HG02870 (cell line): Measurements from ENCODE around the gene C4BPB.

ENCODE experiments used
- ATAC-seq: cut with Tn5 transposase; IDR thresholded peaks from one replicate; pipeline ENCODE4 v1.9.1; 2021; ENCODE audit warnings: mild to moderate bottlenecking, moderate library complexity; ENCODE audit not compliant: unreplicated experiment

The C4BPB gene

DNA sequence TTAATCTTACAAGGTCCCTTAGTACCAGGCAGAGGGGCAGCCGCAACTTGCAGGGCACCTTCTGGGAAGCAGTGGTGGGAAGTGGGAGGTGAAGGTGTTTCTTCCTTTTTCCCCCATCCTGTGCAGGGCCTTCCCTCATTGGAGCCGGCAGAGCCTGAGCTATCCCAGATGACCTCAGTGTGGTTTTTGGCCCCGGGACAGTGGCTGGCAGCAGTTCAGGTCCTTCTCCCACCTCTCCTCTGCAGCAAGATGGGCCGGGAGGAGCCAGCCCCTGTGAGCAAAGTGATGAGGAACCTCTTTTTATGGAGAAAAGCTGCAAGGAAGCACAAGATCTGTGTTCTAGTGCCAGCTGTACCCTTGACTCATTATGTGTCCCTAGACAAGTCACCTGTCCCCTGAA lies 28.8 kb upstream of the C4BPB start:
- no peak for ATAC-seq

- ATAC-seq = no peak
Measured at GRCh38 chr1:207060596-207060995, 28.1 kb upstream of the C4BPB start.

- ATAC-seq = no peak
Measured at GRCh38 chr1:207062058-207062457, 26.6 kb upstream of the C4BPB start.

GRCh38 chr1:207063014-207063413 lies 25.6 kb upstream of the C4BPB start:
- no peak for ATAC-seq

GRCh38 chr1:207064561-207064960 lies 24.1 kb upstream of the C4BPB start:
- no peak for ATAC-seq

- no peak for ATAC-seq
Measured at GRCh38 chr1:207067185-207067584, 21.5 kb upstream of the C4BPB start.

GRCh38 chr1:207067665-207068064 lies 21.0 kb upstream of the C4BPB start:
- no peak for ATAC-seq

DNA sequence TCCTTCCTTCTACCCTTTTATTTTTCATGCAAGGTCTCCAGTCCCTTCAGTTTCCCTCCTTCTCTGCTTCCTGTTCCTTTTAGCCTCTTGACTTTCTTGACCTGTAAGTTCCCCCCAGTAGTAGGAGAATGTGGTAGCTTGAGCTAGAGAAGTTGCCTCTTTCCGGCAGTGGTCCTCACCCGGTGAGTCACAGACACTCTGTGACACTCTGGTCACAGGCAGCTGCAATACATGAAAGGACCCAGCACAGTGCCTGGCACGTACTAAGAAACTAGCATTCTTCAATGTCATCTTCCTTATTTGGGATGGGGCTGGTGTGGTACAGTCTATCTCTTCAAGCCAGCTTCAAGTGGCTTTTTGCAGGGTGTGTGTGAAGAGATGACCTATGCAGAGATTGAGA lies 19.6 kb upstream of the C4BPB start:
- no peak for ATAC-seq

DNA sequence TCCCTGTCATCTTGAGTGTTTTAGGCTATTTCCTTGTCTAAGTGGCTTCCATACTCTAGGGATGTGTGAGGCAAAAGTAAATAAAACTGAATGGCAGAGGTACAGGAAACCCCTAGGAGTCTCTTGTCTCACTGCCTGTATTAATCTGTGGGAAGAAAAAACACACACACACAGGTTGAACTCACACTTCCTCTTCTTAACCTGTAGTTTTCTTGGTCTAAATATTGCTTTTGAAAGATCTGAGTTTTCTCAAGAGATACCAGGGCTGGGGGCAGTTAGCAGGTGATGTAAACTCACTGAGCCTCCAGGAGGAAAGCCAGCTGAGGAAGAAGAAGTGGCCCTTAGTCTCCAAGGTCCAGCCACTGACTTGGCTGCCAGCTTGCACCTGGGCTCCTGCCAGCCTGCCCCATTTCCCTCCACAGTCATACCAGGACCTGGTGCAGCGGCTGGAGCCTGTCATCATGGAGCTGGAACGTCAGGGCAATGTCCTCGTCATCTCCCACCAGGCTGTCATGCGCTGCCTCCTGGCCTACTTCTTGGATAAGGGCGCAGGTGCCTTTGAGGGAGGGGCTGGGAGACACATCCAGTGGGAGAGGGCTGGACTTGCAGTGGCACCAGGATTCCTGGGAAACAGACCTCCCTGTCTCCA lies 18.7 kb upstream of the C4BPB start:
- ATAC-seq = no peak

GRCh38 chr1:207070811-207071210 lies 17.8 kb upstream of the C4BPB start:
- ATAC-seq = no peak

DNA sequence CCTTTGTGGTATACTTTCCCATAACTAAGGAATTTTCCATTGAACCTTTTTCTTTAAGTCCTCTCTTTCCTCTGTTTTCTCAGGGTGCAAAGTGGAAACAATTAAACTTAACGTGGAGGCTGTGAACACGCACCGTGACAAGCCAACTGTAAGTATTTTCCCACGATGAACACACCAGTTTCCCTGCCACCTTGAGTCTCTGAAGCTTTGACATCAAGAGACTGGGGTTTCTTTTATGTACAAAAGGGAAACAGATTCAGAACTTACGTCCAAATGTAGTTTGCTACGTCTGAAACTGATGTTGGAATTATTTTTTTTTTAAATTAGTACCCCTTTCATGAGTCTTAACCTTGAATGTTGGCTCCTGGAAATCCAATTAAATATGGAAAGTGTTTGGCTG lies 17.2 kb upstream of the C4BPB start:
- no peak for ATAC-seq

- no peak for ATAC-seq
Measured at GRCh38 chr1:207072233-207072632, 16.4 kb upstream of the C4BPB start.

GRCh38 chr1:207073906-207074820 lies 14.5 kb upstream of the C4BPB start:
- ATAC-seq = no peak

GRCh38 chr1:207076181-207076955 lies 12.3 kb upstream of the C4BPB start:
- ATAC-seq = no peak

GRCh38 chr1:207077012-207077411 lies 11.6 kb upstream of the C4BPB start:
- ATAC-seq = no peak

GRCh38 chr1:207077470-207078377 lies 10.9 kb upstream of the C4BPB start:
- ATAC-seq = no peak

- no peak for ATAC-seq
Measured at GRCh38 chr1:207078578-207079132, 10.0 kb upstream of the C4BPB start.

DNA sequence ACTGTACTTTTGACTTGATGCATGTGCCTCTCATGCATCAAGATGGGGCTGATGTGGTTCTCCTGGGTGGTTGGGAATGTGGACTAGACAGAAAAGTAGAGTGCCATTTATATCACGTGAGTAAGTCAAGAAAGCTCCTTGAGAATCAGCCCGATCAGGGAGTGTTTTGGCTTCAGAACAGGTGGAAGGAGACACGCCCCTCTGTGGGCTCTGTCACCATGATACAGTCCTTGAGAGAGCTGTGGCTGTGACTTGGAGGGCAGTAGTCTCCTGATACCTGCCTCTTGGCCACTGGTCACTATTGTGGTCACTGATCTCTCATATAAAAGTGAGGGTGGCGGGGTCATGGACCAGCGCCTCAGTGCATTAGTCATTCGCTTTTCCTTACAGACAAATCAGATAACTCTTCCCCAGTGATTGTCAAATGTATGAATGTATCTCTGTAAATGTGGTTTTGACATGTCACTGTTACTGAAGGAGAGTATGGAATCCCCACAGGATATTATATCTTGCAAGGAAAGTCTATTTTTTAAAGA lies 8.9 kb upstream of the C4BPB start:
- no peak for ATAC-seq

DNA sequence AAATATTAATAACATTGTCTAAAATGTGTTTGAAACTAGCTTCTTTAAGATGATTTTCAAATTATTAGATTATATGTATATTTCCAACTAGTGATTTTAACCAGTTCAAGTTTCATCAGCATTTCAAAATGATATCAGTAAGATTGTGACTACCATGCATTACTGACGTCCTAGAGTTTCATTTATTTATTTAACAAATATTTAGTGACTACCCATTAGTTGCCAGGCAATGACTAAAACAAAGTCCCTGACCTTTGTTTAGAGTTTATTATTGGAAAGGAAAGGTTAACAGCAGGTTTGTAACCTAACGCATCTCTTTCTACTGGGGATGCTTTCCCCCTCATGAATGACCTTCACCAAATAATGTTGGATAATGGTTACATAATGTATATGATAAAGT lies 7.6 kb upstream of the C4BPB start:
- no peak for ATAC-seq

GRCh38 chr1:207081806-207082205 lies 6.9 kb upstream of the C4BPB start:
- no peak for ATAC-seq
